GM19351 (cell line): ENCODE results near the gene MIDN.
A peak's percentile ranks its signal among the peaks of the same experiment; 100 is the strongest.

Experiments used
- ATAC-seq: cut with Tn5 transposase; IDR thresholded peaks from one replicate; pipeline ENCODE4 v1.9.1; 2021; ENCODE audit warnings: mild to moderate bottlenecking, moderate library complexity; ENCODE audit not compliant: unreplicated experiment

MIDN gene

GRCh38 chr19:1269065-1269477, 20.7 kb downstream of the MIDN start, which contains the start of gene CIRBP:
CIRBP (plus strand) TSS chr19:1269332; CDS start chr19:1270934, 1,602 bp downstream.
- ATAC-seq: peak; percentile 45

DNA sequence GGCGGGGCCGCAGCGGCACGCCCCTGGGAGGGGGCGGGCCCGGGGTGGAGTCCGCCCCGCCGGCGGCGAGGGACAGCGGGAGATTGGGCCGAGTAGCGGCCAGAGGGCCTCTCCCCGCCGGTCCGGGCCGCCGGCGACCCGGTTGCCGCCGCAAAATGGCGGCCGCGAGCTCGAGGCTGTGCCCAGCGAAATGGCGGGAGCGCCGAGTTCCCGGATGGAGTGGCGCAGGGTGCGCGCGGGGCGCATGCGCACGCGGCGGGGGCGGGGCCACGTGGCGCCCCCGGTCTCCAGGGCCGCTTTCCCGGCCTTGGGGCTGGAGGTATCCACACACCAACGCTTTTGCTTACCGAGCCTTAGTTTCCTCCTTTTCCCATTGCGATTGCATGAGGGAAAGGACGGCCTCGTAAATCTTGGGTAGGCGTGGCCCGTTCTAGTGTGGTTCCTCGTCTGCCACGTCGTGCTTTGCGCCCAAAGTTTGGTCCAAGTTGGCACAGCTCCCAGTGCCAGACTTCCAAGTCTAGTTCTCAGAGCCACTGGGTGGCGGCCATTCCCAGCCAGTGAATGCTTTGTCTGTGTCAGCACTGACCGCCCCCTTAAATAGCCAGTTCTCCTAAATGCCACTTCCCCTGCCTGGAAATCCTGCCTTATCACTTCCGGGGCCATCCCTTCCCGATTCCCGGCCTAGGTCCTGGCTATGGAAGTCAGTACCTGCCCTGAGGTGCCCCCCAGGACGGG, 21.3 kb downstream of the MIDN start:
- ATAC-seq: peak; percentile 19

GRCh38 chr19:1270213-1270853, 21.9 kb downstream of the MIDN start:
- no peak for ATAC-seq

GRCh38 chr19:1270854-1271527, 22.6 kb downstream of the MIDN start:
- no peak for ATAC-seq

- ATAC-seq: no peak
These were observed 23.4 kb downstream of the MIDN start for GRCh38 chr19:1271528-1272422.

GRCh38 chr19:1272423-1273262, 24.3 kb downstream of the MIDN start:
- no peak for ATAC-seq

DNA sequence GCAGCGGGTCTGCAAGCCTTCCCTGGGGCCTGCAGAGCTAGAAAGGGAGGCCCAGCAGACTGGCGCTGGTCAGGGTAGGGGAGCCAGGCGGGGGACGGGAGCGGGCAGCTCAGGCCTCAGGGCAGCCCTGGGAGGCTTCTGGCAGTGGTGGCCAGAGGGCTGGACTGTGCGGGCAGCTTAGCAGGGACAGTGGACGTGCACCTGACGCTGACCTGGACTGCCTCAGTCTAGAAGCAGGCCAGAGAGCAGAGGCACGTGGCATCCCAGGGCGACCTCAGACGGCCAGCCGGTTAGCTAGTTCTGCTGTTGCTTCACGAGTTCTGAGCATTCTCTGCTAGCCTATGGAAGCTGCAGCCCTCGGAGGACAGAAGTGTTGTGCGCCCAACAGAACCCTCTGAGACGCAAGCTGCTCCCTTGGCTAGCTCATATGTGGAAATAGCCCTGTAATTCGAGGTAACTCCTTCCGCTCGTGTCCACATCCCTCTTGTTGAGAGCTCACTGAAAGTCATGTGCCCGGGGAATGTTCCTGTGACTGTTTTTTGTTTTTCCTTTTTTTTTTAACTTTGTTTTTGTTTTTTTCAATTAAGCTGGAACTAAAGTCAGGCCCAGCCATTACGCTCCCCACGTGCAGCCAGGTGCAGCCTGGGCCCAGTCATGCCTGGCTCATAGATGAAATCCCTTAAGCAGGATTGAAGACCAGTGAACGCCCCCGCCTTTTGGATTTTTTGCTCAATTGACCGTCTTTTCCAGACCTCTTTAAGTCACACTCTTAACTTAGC, 25.1 kb downstream of the MIDN start:
- no peak for ATAC-seq

GRCh38 chr19:1274081-1274851, 25.9 kb downstream of the MIDN start:
- no peak for ATAC-seq

- ATAC-seq: no peak
These were observed 26.5 kb downstream of the MIDN start for GRCh38 chr19:1274852-1275259.

DNA sequence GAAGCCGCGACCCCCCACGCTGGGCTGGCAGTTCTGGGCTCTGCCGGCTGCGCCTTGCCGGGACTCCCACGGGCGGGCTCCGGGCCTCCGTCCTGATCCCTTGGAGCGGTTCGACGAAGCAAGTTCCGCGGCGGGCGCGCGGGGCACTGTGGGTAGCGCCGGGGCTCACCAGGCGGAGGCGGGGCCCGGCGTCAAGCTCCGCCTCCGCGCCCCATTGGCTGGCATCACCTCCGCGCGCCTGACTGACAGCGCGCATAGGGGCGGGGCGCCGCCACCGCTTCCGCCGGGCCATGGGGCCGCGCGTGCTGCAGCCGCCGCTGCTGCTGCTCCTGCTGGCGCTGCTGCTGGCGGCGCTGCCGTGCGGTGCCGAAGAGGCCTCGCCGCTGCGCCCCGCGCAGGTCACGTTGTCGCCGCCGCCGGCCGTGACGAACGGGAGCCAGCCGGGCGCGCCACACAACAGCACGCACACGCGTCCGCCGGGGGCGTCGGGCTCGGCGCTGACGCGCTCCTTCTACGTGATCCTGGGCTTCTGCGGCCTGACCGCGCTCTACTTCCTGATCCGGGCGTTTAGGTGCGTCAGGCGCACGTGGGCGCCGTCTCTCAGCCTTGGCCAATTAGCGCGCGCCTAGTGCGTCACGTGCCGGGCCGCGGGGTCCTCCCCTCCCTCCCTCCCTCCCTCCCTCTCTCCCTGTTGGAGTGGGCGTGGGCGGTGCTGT, 27.0 kb downstream of the MIDN start, which contains the start of gene FAM174C:
FAM174C (plus strand) TSS at position 271 of the 716 bp plus-strand sequence; CDS start at position 291, 20 bp downstream.
- peak; percentile 80 for ATAC-seq

- ATAC-seq: no peak
These were observed 27.7 kb downstream of the MIDN start for GRCh38 chr19:1275976-1276627.

DNA sequence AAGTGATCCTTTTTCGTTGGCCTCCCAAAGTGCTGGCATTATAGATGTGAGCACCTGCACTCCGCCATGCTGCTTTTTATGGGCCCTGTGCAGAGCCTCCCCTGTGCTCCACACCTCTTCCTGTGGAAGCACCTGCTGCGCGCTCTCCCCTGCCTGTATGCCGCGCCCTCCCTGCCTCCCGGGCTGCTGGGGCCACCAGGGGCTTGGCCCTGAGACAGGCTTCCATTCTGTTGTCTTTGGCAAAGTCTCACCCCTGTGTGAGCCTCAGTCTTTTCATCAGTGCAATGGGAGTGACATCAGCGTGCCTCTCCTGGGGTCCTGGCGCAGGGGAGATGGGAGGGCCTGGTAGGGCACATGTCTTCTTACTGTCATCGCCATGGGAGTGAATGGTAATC, 28.2 kb downstream of the MIDN start:
- ATAC-seq: no peak

DNA sequence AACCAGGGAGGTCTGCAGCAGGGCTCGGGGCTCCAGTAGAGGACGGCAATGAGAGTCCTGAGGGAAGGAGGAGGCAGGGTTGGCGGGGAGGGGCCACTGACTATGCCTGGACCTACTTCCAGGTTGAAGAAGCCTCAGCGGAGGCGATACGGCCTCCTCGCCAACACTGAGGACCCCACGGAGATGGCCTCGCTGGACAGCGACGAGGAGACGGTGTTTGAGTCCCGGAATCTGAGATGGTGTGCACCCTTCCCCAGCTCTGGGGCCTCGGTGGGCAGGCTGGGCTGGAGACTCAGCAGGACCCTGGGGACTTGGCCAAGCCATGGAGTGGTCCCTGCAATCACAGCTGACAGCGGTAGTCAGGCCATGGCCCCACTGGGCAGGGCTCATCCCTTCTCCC, 28.7 kb downstream of the MIDN start:
- ATAC-seq: no peak

DNA sequence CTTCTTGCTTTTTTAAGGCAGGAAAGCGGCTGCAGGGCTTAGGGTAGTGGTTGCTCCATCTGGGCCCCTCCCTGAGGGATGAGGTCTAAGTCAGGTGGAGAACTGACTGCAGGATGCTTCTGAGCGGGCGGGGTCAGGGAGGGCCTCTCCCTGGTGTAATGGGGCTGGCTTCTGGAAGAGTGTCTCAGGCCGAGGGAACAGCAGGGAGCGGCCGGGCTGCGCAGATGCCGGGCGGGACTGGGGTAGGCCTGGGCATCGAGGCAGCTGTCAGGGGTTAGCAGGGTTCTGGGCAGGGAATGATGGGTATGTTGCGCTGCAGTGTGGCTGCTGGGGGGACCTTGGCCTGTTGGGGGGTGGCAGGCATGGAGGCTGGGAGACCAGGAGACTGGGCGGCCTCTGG, 29.7 kb downstream of the MIDN start:
- ATAC-seq: no peak

- ATAC-seq: no peak
These were observed 30.6 kb downstream of the MIDN start for GRCh38 chr19:1278713-1279660.

DNA sequence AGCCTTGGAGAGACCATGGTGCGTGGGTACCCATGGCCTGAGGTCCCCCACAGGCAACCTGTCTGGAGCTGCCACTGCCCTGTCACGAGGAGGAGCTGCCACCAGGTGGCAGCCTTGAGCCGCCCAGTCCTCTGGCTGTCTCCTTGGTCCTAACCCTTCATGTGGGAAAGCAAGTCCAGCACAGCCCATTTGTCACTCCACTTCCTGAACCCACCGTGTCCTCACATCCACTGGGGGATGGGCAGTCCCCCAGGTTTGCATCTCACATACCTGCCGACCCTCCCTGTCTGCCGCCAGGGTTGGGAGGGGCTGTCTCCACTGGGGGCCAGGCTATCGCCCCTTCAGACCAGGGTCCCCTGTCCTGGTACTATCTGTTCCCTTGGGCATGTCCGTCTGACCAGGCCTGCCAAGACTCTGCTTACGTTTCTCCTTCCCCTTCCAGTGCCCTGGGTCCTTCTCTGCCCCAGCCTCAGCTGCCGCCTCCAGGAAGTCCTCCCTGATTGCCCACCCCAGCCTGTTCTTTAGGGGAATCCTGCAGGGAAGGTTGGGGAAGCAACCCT, 31.5 kb downstream of the MIDN start:
- ATAC-seq: no peak
